CD1c-positive myeloid dendritic cell (primary cell): ENCODE data around the gene LMBRD1.
"Not testable (repeated sequence)": the region's sequence is repeated elsewhere in the genome, so short reads cannot be mapped to it uniquely, and the experiment has no call there.

Source experiments
- DNase-seq: peaks from one replicate; pipeline ENCODE4 v3.0.0-alpha.2; 2016; ENCODE audit errors: extremely low spot score

The LMBRD1 gene

DNA sequence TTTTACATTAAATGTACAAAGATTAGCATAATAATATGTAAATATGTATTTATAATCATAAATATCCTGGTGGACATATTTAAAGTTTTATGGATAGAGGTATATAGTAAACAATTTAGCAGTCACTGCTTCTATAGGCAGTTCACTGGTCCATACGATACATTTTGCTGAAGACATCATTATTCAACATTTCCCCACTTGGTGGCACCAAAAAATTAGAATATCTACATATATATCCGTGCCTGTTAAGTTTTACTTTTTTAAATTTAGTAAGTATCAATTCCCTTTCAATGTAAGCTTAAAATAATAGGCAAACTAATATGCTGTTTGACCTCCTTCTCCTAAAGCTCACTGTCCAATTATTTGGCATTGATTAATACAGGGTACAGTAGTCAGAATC lies 64.2 kb downstream of the LMBRD1 start:
- DNase-seq, result no peak

DNA sequence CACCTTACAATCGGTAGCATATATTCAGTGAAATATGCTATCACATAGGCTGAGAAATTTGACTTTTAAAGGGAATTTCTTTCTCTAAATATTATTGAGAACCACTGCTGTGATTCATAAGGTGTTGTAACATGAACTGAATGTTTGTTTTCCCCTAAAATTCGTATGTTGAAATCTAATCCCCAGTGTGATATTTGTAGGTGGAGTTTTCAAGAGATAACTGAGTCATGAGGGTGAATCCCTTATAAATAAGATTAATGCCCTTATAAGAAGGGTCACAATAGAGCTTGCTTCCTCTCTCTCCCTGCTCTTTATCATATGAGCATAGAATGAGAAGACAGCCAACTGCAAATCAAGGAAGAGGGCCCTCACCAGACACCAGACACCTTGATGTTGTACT lies 64.8 kb downstream of the LMBRD1 start:
- no peak for DNase-seq

DNA sequence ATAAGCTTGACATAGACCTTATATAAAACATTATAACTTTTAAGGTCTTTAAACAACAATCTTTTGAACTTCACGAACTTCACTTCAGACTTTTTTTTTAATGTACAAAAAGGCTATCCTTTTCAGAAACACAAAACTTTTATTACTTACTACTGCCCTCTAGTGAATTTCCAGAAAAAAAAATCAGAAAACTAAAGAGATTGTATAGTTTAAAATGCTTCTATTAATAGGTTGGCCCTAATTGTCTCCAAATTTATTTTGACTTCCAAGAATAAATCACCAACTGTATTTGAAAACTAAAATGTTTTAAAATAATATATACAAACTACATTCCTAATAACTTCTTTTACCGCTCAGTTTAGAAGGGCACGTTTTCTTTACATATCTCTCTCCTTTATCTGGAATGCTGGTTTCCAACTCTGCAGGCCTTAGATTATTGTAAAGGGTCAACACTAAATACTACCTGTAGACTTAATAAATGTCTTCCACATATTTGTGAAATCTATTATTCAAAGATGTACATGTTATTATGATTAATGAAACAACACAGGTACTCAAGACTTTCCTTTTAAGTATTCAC lies 66.8 kb downstream of the LMBRD1 start:
- no peak for DNase-seq

DNA sequence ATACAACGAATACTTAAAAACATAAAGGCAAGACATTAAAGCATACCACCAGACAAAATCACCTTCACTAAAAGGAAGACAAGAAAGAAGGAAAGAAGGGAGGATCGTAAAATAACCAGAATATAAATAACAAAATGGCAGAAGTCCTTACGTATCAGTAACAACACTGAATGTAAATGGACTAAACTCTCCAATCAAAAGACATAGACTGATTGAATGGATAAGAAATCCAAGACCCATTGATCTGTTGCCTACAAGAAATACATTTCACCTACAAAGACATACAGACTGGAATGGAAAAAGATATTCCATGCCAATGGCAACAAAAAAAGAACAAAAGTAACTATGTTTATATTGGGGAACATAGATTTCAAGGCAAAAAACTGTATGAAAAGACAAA lies 74.1 kb downstream of the LMBRD1 start:
- DNase-seq, result no peak

DNA sequence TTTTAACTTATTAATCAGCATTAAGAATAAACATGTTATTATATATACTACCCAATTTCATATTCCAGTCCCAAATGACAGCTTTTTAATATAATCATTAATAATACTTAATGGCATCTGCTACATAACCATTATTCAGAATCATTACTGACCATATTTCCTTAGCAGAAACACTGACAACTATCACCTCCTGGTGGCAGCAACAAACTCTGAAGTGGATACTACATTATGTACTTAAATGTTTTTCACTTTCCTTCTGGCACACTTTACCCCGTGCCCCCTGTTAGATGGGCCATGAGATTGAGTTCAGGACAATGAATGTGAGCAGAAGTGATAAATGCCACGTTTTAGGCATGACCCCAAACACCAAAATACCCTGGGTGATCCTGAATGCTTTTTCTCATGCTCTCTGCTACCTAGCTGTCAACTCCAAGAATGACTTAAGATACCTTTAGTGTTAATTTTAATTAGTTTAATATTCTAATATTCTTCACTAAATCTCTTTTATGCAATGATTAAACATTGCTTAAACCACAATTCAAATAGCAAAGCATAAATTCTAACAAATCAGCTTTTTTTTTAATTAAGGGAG lies 77.1 kb downstream of the LMBRD1 start:
- DNase-seq, result no peak

DNA sequence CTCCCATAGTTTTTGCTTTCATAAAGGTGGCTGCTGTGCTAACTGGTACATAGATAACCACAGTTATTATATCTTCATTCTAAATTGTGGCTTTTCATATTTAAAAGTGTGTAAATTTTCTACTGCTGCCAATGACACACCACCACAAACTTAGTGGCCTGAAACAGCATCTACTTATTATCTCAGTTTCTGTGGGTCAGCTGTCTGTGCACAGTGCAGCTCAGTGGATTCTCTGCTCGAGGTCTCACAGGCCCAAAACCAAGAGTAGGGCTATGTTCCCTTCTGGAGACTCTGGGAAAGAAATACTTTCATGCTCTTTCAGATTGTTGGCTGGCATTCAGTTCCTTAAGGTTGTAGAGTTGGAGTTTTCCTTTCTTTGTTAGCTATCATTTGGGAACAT lies 90.1 kb downstream of the LMBRD1 start:
- no peak for DNase-seq

DNA sequence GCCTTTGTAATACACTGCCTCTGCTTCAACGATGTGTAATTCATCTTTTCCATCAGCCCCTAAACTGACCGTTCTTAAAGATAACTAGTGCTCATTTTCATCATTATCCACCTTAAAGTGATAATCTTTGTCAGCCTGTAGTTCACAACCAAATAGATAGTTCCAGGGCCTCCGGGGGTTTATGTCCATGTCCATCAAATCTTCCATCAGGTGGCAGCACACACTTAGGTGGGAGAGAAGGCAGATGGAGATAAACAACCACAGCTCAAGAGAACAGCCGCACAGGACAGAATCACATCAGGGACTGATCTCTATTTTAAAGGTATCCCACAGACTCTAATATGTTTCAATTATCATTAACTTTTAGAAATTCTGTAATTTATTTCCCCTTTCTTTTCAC lies 90.9 kb downstream of the LMBRD1 start:
- no peak for DNase-seq

DNA sequence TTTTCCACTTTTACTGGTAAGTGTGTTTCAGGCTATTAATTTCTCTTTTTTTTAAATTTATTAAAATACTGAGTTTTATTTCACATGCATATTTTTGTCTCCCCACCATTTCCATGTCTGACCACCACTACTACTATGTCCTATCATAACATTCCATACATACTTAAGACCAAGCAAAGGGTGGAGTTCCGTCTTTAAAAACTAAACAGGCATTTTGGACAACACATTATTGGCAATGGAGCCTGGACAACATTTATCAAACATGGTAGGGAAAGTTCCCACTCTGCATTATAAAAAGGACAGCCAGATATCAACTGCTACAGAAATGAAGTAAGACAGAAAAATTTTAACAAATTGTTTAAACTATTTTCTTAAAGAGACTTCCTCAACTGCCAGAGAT lies 91.9 kb downstream of the LMBRD1 start:
- no peak for DNase-seq

DNA sequence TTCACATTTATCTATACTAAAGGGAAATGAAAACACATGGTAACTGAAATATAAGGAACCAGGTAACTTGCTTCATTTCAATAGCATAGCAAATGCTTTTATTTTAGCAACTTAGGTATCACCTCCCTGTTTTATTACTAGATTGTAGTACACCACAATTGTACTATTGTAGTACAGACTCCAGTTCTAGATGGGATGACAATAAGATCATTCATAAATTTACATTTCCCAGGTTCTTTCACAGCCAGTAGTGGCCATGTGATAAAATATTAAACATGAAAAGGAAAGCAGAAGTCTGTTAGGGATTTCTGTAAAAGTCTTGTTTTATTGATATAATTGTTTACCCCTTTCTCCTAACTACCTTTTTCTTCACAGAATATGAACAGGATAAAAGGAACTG lies 97.2 kb downstream of the LMBRD1 start:
- DNase-seq, result no peak

DNA sequence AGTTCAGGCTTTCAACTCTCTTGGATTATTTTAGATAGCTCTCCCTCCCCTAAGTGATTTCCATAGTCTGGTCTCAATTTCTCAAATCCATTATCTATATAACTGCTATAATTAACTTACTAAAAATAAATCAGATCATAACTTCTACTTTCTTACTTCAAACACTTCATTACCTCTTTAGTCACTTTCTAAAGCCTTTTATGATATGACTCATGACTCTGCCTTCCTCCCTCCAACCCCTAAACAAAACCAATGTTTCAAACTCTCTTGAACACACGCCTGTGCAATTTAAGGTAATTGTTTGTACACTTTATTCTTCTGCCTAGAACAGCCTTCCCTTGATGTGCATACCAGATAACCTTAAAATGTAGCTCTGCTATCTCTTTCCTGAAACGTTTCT lies 100.5 kb downstream of the LMBRD1 start:
- DNase-seq, result no peak

DNA sequence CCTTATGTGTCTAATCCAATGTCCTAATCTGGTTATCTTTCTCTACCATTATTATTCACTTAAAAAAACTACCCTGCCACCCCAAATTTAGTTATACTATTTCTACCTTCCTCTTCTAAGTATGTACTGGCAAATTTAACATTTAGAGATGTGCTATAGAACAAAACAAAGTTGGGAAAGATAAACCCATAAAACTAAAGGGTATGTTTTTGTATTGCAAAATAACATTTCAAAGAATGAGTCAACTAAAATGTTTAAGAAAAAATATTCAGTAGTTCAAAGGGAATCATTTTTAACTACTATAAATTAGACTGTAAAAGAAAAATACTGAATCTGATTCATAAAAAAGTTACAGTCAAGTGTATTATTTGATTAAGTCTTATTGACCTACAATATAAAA lies 103.0 kb downstream of the LMBRD1 start:
- no peak for DNase-seq

DNA sequence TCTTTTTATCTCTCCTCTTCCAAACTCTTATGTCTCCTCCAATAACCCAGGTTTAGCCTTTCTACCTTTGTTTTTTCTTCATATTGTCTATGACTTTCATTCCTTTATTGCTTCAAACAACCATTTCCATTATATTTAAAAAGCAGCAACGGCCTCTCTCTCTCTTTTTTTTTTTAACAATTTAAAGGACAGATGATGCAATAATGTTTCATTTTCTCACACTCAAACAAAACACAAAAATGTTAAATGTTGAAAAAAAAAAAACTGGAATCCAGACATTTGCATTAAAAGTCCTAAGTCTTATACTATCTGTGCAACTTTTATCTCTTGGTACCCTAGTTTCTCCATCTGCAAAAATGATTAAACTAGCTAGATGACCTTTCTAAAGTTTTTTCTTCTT lies 105.8 kb downstream of the LMBRD1 start:
- DNase-seq, result no peak

DNA sequence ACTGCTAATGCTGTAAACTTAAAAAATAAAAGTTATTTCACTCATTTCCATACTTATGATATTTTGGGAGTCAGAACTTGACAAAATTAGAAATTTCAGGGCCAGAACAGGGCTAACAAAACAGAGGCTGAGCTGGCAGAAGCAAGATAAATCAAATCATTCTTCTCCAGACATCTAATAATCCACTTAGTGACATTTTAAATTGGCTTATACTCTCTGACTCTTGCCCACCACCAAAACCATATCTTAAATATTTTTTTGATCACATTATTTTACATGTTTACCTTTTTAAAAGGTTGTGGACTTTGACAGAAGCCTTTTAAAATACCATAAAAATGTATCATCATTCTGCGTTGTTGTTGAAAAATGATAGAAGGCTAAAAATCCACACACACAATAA lies 116.5 kb downstream of the LMBRD1 start:
- DNase-seq, result no peak

DNA sequence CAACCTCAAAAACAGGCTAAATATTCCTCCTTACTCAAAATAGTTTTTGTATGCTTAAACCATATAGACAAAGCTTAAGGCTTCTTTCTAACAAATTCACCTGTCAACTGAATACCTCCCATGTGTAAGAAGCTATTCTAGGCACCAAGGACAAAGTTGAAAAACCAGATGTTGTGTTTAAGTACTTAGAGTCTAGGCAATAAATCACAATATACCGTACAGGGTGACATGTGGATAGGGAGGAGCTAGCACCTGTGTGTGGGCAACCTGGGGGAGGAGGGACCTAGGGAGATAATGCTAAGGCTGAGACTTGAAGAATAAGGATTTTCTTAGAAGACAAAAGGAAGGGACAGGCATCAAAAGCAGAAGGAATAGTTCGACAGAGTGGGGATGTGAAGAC lies 123.5 kb downstream of the LMBRD1 start:
- no peak for DNase-seq

DNA sequence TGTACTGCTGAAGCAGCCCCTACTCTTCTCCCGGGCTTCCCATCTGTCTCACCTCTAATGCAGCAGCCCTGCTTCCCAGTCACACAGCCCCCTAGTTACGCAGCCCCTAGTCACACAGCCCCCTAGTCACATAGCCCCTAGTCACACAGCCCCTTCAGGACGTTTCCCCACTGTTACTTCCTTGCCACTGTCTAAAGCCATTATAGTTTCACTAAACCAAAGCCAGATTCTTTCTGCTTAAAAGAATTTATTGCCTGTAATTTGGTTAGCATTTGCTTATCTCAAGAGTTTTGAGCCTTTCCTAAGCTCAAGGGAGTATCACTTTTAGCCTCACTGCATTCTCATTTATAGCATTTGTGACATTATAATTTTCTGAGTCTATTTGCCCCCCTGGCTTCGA lies 127.9 kb downstream of the LMBRD1 start:
- DNase-seq, result no peak

DNA sequence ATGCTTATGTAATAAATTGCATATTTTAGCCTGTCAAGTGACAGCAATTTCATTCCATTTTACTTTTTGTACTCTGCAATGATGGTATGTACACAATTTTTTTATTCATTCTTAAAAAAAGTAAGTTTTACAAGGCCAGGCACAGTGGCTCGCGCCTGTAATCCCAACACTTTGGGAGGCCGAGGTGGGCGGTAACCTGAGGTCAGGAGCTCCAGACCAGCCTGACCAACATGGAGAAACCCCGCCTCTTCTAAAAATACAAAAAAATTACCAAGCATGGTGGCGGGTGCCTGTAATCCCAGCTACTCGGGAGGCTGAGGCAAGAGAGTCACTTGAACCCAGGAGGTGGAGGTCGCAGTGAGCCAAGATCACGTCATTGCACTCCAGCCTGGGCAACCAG lies 130.0 kb downstream of the LMBRD1 start:
- not testable (repeated sequence) for DNase-seq

DNA sequence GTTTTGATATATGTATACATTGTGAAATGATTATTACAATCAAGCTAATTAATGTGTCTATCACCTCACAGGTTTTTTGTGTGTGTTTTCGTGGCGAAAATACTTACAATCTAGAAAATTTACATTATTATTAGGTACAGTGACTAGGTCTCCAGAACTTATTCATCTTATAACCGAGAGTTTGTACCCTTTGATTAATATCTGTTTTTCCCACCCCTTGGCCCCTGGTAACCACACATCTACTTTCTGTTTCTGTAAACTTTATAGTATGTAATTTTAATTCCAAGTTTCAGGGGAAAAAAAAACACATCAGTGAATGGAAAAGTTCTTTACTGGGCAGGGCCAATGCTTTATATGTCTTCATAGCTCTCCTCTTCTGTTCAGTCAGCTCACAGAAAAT lies 131.4 kb downstream of the LMBRD1 start:
- DNase-seq, result no peak

DNA sequence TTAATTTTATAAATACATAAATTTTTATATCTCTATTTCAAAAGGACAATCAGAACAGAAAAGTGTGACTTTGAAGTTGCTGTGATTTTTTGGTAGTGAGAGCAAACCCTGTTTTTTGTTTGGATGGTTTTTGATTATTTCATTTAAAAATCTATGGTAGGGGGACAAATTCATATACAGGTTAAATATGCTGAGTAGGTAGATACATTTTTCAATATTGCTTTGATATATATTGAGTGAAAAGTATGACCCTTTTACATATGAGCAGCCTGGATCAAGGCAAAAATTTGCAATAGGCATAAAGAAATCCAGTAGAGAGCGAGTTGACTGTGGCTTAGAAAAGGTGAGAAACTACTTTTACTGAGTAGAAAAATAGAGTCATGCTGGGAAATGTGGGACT lies 132.3 kb downstream of the LMBRD1 start:
- no peak for DNase-seq

DNA sequence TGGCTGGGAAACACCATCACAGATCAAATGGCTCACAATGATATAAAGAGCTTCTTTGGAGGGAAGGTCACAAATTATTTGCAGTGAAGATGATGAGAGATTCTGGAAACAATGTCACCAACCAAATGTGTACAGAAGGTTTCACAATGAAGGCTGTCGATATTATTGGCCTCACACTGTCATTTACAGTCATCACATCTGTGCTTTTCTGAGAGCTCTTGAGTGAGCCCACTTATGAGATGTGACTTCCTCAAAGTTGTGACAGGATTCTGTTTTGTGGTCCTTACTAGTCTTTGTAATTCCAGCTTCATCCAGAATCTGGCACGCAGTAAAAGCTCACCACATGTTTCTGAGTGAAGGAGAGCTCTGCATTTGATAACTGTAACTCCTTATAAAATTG lies 133.6 kb downstream of the LMBRD1 start:
- DNase-seq, result no peak

DNA sequence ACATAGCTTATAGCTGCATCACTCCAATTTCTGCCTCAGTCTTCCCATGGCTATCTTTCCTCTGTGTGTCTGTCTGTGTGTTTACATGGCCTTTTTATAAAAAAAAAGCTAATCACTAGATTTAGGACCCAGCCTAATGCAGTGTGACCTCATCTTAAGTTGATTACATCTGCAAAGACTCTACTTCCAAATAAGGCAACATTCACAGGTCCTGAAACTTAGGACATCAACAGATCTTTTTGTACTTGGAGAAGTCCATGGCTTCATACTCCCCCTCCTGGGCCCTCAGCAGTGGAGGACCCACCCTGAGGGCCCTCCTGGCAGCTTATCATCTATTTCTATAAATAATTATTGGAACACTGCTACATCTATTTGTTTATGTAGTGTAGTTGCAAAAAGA lies 146.1 kb downstream of the LMBRD1 start:
- DNase-seq, result no peak

DNA sequence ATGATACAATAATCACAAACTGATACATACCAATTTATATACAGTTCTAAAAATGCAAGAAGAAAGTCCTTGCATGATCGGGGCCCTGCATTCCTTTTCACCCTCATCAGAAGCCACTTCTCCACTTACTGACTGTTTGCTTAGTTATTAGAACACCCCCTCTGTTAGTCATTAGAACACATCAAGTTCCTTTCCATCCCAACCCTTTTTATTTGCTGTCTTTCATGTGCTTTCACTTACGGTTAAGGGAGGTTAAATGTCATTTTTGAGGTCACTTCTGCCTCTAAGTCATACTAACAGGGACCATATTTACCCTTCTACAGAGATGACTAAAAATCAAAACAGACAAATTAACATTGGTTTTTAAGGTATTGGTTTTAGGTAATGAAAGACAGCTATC lies 149.1 kb downstream of the LMBRD1 start:
- no peak for DNase-seq

DNA sequence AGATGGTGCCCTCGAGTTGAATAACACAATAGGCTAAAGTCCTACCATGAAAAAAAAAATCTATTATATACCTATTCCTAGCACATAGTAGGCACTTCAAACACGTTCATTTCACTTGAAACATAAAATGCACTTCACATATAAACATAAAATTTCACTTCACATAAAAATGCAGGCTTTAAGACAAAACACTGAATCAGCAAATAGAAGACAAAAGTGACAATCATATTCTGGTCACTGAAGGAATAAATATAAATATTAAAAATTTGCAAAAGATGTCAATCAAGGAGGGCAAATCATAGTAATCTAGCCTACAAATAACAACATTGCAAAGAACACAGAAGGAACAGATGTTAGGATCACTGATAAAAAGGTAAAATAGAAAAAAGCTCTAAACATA lies 153.1 kb downstream of the LMBRD1 start:
- DNase-seq, result no peak

DNA sequence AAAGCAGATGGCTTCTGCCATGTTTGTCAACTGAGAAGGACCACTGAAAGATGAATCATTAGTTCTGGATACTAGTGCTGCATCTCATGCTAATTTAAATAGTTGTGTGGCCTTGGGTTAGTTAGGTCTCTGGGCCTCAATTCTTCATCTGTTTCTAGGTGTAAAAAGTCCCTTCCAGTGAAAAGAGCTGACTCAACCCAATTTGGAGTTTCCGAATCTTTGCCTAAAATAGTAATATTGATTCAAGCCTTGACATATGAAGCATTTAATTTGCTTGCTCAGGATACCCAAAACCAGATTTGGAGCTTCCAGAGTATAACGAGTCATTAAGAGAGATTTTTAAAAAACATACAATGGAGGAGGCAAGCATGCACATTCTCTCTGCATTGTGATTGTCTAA lies 163.9 kb downstream of the LMBRD1 start:
- no peak for DNase-seq

DNA sequence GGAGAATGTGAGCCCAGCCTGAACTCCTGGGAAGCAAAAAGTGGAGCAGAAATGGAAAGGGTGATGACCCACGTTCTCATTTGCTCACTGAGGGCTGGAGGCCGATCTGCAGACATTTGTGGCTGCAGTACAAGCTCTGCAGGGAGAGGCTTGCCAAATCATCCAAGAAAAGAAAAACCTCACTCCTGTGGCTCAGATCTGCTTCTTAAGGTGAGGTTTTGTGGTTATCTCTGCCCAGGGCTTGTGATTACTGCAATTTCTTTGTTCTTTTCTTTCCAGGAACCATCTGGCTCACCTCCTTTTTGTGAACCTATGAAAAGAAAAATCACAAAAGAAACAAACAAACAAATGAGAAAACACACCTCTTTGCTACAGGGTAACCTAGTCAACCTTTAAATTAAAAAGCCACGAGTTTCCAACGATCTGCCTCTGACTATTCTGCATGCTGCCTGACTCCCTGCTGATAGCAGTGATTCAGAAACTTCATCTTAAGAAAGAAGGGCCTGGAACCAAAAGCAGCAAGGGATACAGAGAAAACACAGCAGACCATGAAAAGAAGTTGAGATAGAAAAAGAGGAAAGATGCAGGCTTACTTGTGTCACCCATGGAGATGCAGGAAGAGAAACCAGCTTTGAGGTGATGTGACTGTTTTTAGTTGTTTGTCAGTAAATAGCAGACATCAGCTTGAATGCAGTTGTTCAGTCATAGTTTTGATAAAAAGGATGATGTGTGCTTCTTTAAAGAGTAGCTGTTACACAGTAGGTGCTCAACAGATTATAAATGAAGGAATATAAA lies 165.1 kb downstream of the LMBRD1 start:
- no peak for DNase-seq
